IMR-90 (cell line): ENCODE measurements around the gene ABHD2. TPM values are rescaled to one million over a fixed set of nuclear protein-coding genes. Genes with fewer than 3 reads are reported as not detected.

Experiments
- ATAC-seq: fragments of 200-7000 bp; cut with Tn5 transposase; 2 replicates; pipeline ENCODE4 v1.9.1; 2020; ENCODE audit warnings: low read depth, mild to moderate bottlenecking, moderate library complexity
- BruUV-seq: library from RNA; stranded (reverse); fragments of 400-500 nt; replicated peaks from 2 replicates; lab custom pipeline; 2021; lab: Mats Ljungman, UMichigan
- CTCF ChIA-PET: fragments of 300-600 bp; formaldehyde crosslinking; extraction: SDS; loops from one replicate; lab custom pipeline; 2021; ENCODE audit warnings: antibody characterized with exemption; lab: Yijun Ruan, JAX
- POLR2A ChIA-PET: fragments of 300-600 bp; sonication (Branson Sonifier 250); formaldehyde crosslinking; loops from one replicate; lab custom pipeline; 2022; ENCODE audit warnings: antibody characterized with exemption; ENCODE audit not compliant: unreplicated experiment; lab: Charles Lee
- DNase-seq: peaks from one replicate; pipeline ENCODE4 v3.0.0; 2013
- H2AFZ ChIP-seq: replicated peaks from 2 replicates; pipeline ENCODE3; 2013; ENCODE audit warnings: low read length, mild to moderate bottlenecking; ENCODE audit not compliant: poor library complexity
- H2AK5ac ChIP-seq: 2 replicates; pipeline ENCODE4 v1.6.1; 2013; ENCODE audit warnings: low read depth, low read length, inconsistent platforms
- H2AK9ac ChIP-seq: replicated peaks from 2 replicates; pipeline ENCODE3; 2013; ENCODE audit warnings: mild to moderate bottlenecking, low read depth, low read length, moderate library complexity; ENCODE audit not compliant: poor library complexity
- H2BK120ac ChIP-seq: 2 replicates; pipeline ENCODE4 v1.6.1; 2013; ENCODE audit warnings: low read depth, low read length, inconsistent platforms
- H2BK15ac ChIP-seq: 3 replicates; pipeline ENCODE4 v1.6.1; 2013; ENCODE audit warnings: low read depth, low read length, inconsistent platforms
- H2BK20ac ChIP-seq: 2 replicates; pipeline ENCODE4 v1.6.1; 2013; ENCODE audit warnings: low read depth, mild to moderate bottlenecking, inconsistent platforms, low read length, moderate library complexity
- H2BK5ac ChIP-seq: 2 replicates; pipeline ENCODE4 v1.6.1; 2013; ENCODE audit warnings: mild to moderate bottlenecking, low read depth, low read length, inconsistent platforms; ENCODE audit not compliant: poor library complexity, severe bottlenecking
- H3K14ac ChIP-seq: replicated peaks from 2 replicates; pipeline ENCODE4 v1.6.1; 2013; ENCODE audit warnings: low read depth, low read length, inconsistent platforms
- H3K18ac ChIP-seq: 2 replicates; pipeline ENCODE4 v1.6.1; 2013; ENCODE audit warnings: low read depth, low read length, control low read depth
- H3K23ac ChIP-seq: 2 replicates; pipeline ENCODE4 v1.6.1; 2013; ENCODE audit warnings: low read depth, low read length, inconsistent platforms
- H3K27ac ChIP-seq: 2 replicates; pipeline ENCODE4 v1.5.1; 2013; ENCODE audit warnings: mild to moderate bottlenecking, control low read depth, low read length; ENCODE audit not compliant: insufficient read depth
- H3K27me3 ChIP-seq: 2 replicates; pipeline ENCODE4 v1.6.1; 2013; ENCODE audit warnings: low read length; ENCODE audit not compliant: control insufficient read depth, insufficient read depth
- H3K36me3 ChIP-seq: 2 replicates; pipeline ENCODE4 v1.6.1; 2013; ENCODE audit warnings: low read length, mixed read lengths; ENCODE audit not compliant: control insufficient read depth, insufficient read depth
- H3K4ac ChIP-seq: 2 replicates; pipeline ENCODE4 v1.6.1; 2013; ENCODE audit warnings: low read depth, low read length, inconsistent platforms
- H3K4me1 ChIP-seq: 2 replicates; pipeline ENCODE4 v1.6.1; 2013; ENCODE audit warnings: low read length, mixed read lengths; ENCODE audit not compliant: control insufficient read depth, insufficient read depth
- H3K4me2 ChIP-seq: 2 replicates; pipeline ENCODE4 v1.6.1; 2013; ENCODE audit warnings: low read depth, mild to moderate bottlenecking, control low read depth, low read length, moderate library complexity
- H3K4me3 ChIP-seq: 2 replicates; pipeline ENCODE4 v1.5.1; 2013; ENCODE audit warnings: low read depth, mild to moderate bottlenecking, control low read depth, low read length, moderate library complexity; ENCODE audit not compliant: insufficient read depth
- H3K56ac ChIP-seq: 2 replicates; pipeline ENCODE4 v1.6.1; 2013; ENCODE audit warnings: low read length, inconsistent platforms; ENCODE audit not compliant: insufficient read depth; ENCODE audit errors: extremely low read depth
- H3K79me1 ChIP-seq, 2 experiments: 2 replicates each; pipeline ENCODE4 v1.6.1; 2013; ENCODE audit warnings: low read length in 2 of 2, inconsistent platforms in 1 of 2, low read depth in 1 of 2
- H3K9ac ChIP-seq: 2 replicates; pipeline ENCODE4 v1.6.1; 2013; ENCODE audit warnings: low read depth, low read length, control low read depth
- H3K9me1 ChIP-seq: 2 replicates; pipeline ENCODE4 v1.6.1; 2013; ENCODE audit warnings: low read length, inconsistent platforms; ENCODE audit not compliant: insufficient read depth
- H3K9me3 ChIP-seq: 2 replicates; pipeline ENCODE4 v1.6.1; 2013; ENCODE audit warnings: low read length; ENCODE audit not compliant: control insufficient read depth, insufficient read depth
- H4K20me1 ChIP-seq: 2 replicates; pipeline ENCODE4 v1.6.1; 2013; ENCODE audit warnings: low read length, inconsistent platforms; ENCODE audit not compliant: insufficient read depth
- H4K5ac ChIP-seq: 2 replicates; pipeline ENCODE4 v1.6.1; 2013; ENCODE audit warnings: mild to moderate bottlenecking, low read depth, low read length, control low read depth
- H4K8ac ChIP-seq, 2 experiments: 2 replicates each; pipeline ENCODE4 v1.6.1; 2013; ENCODE audit warnings: low read depth in 2 of 2, low read length in 2 of 2, control low read depth in 1 of 2, inconsistent platforms in 1 of 2
- H4K91ac ChIP-seq: 2 replicates; pipeline ENCODE4 v1.6.1; 2013; ENCODE audit warnings: low read depth, low read length, inconsistent platforms; ENCODE audit not compliant: insufficient read depth
- ELK1 ChIP-seq: fragments of 150-350 bp; IDR thresholded peaks from 2 replicates; pipeline ENCODE4 v1.6.1; 2016; ENCODE audit warnings: low read depth, mild to moderate bottlenecking, low read length, moderate library complexity, borderline replicate concordance
- MAFK ChIP-seq: IDR thresholded peaks from 2 replicates; pipeline ENCODE4 v1.6.1; 2012; ENCODE audit warnings: low read depth, low read length, improper control_type of control experiment
- MXI1 ChIP-seq: IDR thresholded peaks from 2 replicates; pipeline ENCODE4 v1.6.1; 2012; ENCODE audit warnings: low read depth, mild to moderate bottlenecking, low read length, moderate library complexity, borderline replicate concordance
- NFE2L2 ChIP-seq: fragments of 150-350 bp; IDR thresholded peaks from 2 replicates; pipeline ENCODE4 v1.6.1; 2016; ENCODE audit warnings: low read depth, mild to moderate bottlenecking, low read length
- POLR2A ChIP-seq: IDR thresholded peaks from 2 replicates; pipeline ENCODE4 v1.6.1; 2012; ENCODE audit warnings: mild to moderate bottlenecking, low read depth, low read length
- RAD21 ChIP-seq: IDR thresholded peaks from 2 replicates; pipeline ENCODE4 v1.6.1; 2012; ENCODE audit warnings: low read length, improper control_type of control experiment
- RCOR1 ChIP-seq: IDR thresholded peaks from 2 replicates; pipeline ENCODE4 v1.6.1; 2012; ENCODE audit warnings: mild to moderate bottlenecking, low read length, improper control_type of control experiment; ENCODE audit not compliant: insufficient replicate concordance
- SMC3 ChIP-seq: fragments of 150-350 bp; IDR thresholded peaks from 2 replicates; pipeline ENCODE4 v1.6.1; 2016; ENCODE audit warnings: low read depth, mild to moderate bottlenecking, antibody characterized with exemption, low read length, moderate library complexity
- USF2 ChIP-seq: fragments of 150-350 bp; IDR thresholded peaks from 2 replicates; pipeline ENCODE4 v1.6.1; 2017; ENCODE audit warnings: mild to moderate bottlenecking, antibody characterized with exemption, low read length, low read depth
- WGBS, 2 experiments: methylation state at CpG; one replicate each; pipeline versions ENCODE4 v1.1.5 to v1.1.7; 2013; ENCODE audit warnings: missing lambda C conversion rate in 2 of 2; ENCODE audit not compliant: insufficient read length in 1 of 2; ENCODE audit errors: extremely low coverage in 2 of 2; 5-methylcytosine and 5-hydroxymethylcytosine counted together
- dilution Hi-C: fragments of 300-500 bp; cut with HindIII; formaldehyde crosslinking; loops from one replicate; pipeline ENCODE4 v1.14.3; 2018; ENCODE audit warnings: low sequenced_read_pairs; ENCODE audit not compliant: unreplicated experiment
- in situ Hi-C: fragments of 300-500 bp; cut with MboI; formaldehyde crosslinking; loops from 3 replicates; pipeline ENCODE4 v1.14.3; 2019; ENCODE audit warnings: low sequenced_read_pairs, inconsistent platforms, mixed read lengths
- intact Hi-C: fragments of 100-400 bp; cut with micrococcal nuclease; formaldehyde crosslinking; loops from 2 replicates; pipeline ENCODE4 v1.10.0; 2022
- polyA plus RNA-seq, 3 experiments: library from polyadenylated mRNA; depleted of rRNA; stranded (reverse); fragments of >200 nt; gene quantifications; 2 replicates each; pipeline ENCODE4 v1.2.3, GENCODE V29; 2012; ENCODE audit warnings: low replicate concordance in 1 of 3
- total RNA-seq: library from RNA; depleted of rRNA; stranded (reverse); fragments of >200 nt; gene quantifications from 2 replicates; pipeline ENCODE4 v1.2.3, GENCODE V29; 2012
- TF ChIP-seq, protein P1 (sequence below): conservative IDR thresholded peaks from 2 replicates; pipeline ENCODE4 v1.5.1; 2012; ENCODE audit warnings: mild to moderate bottlenecking, low read depth, low read length, improper control_type of control experiment

ABHD2 gene
- total and polyA plus RNA-seq, 2 of the 4 experiments (the other 2 are of a cell fraction), result 31.2 to 62.9 TPM

DNA sequence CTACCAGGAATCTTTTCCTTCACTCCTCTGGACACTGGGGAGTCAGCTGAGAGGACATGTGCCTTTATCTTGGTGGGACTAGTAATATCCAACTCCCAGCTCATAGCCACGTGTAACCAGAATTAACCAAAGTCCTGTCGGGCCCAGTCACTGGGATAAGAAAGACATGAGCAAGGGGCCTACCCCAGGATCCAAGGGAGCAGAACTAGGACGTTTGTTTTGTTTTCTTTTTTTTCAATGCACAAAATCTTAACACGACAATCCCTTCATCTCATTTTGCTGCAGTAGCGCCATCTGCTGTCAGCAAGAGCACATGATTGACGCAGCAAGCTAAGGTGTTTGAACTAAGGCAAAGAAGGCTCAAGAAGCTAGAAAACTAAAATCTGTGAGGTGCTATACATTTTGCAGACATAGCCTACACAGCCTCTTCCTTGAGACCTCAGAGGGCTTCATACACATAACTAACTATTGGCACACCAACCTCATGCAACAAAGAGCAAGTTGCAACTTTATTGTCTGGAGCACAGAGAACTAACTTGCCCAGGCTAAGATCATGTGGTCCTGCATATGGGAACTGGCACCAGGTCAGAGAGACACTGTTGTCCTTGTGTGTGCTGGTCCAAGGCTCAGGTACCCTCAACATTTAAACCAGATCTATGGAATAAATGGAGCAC, 89.5 kb downstream of the ABHD2 start:
- Histone ChIP-seq H3K14ac (0 out of 2 replicates have a peak overlapping the region, but pooled peaks have one; percentile 31), H4K91ac (no peak overlapping the region; the same call in 1 of the 2 replicates), H3K9ac (no peak overlapping the region), H2BK120ac (no peak overlapping the region), H3K4me2 (no peak overlapping the region; the same call in 1 of the 2 replicates), H4K8ac (peak overlapping the region in 1 of 2 experiments; percentile 48; a peak in 1 of 4 replicates), H3K9me1 (peaks cover 4% of the 10 kb centered on the region; the same call in 1 of the 2 replicates), H3K56ac (no peak overlapping the region), H2BK15ac (no peak overlapping the region), H2BK20ac (0 out of 2 replicates have a peak overlapping the region, but pooled peaks have one; percentile 15), H3K18ac (no peak overlapping the region), H3K27me3 (no peaks in the 10 kb centered on the region), H2AK9ac (peak overlapping the region; percentile 87), H4K20me1 (no peaks in the 10 kb centered on the region), H4K5ac (no peak overlapping the region; the same call in 1 of the 2 replicates), H3K4me3 (no peak overlapping the region), H2AFZ (peak overlapping the region; percentile 74), H3K79me1 (peaks cover 6 to 14% of the 10 kb centered on the region in 2 experiments; a peak in 1 of 4 replicates), H3K4me1 (peaks cover 3% of the 10 kb centered on the region; the same call in 1 of the 2 replicates), H3K23ac (no peak overlapping the region), H3K4ac (peak overlapping the region; percentile 32; the same call in 1 of the 2 replicates), H2AK5ac (peak overlapping the region; percentile 48; the same call in 1 of the 2 replicates), H3K36me3 (peaks cover 20% of the 10 kb centered on the region), H2BK5ac (no peak overlapping the region), H3K9me3 (no peaks in the 10 kb centered on the region), H3K27ac (0 out of 2 replicates have a peak overlapping the region, but pooled peaks have one; percentile 8)
- intact Hi-C loops (loop anchor here (1.0 kb wide), 2 partner anchors 120 to 273 kb away; no protein-coding TSS in a partner anchor), in situ Hi-C loops (loop anchor here (5.0 kb wide), 2 partner anchors 120 to 275 kb away; no protein-coding TSS in a partner anchor), dilution Hi-C loops (no loop called here)
- CTCF ChIA-PET, result interaction anchor here (0.6 to 2.1 kb wide), 18 partner anchors 10 to 273 kb away, joined by 3 to 19 read pairs (median 4); partner anchors contain the start of gene ABHD2
- POLR2A ChIA-PET, result no interaction called here
- DNase-seq (peak; percentile 83), ATAC-seq (peak; percentile 89)
- BruUV-seq, result no TSS peak
- TF ChIP-seq USF2 (0 out of 2 replicates have a peak, but pooled peaks have one; percentile 2), MXI1 (no peak), NFE2L2 (no peak), POLR2A (no peak), ELK1 (no peak), SMC3 (peak; percentile 98), RAD21 (peak; percentile 85), MAFK (0 out of 2 replicates have a peak, but pooled peaks have one; percentile 12), RCOR1 (no peak)
- TF ChIP-seq, protein P1, sequence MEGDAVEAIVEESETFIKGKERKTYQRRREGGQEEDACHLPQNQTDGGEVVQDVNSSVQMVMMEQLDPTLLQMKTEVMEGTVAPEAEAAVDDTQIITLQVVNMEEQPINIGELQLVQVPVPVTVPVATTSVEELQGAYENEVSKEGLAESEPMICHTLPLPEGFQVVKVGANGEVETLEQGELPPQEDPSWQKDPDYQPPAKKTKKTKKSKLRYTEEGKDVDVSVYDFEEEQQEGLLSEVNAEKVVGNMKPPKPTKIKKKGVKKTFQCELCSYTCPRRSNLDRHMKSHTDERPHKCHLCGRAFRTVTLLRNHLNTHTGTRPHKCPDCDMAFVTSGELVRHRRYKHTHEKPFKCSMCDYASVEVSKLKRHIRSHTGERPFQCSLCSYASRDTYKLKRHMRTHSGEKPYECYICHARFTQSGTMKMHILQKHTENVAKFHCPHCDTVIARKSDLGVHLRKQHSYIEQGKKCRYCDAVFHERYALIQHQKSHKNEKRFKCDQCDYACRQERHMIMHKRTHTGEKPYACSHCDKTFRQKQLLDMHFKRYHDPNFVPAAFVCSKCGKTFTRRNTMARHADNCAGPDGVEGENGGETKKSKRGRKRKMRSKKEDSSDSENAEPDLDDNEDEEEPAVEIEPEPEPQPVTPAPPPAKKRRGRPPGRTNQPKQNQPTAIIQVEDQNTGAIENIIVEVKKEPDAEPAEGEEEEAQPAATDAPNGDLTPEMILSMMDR, result peak; percentile 92
- whole genome bisulfite sequencing, 2 experiments, result 40% methylated on average over 1 of the region's 6 CpGs; no CpG with 5 or more reads in 1 of the 2 experiments
